Stimulated activated CD4-positive, alpha-beta T cell treated with anti-CD3 and anti-CD28 coated beads, Interleukin-1b, Interleukin-23, amount 100 ng/mL, for 1 hour (primary cell): ENCODE data around the gene OTOGL.
"Not testable (repeated sequence)": the region's sequence is repeated elsewhere in the genome, so short reads cannot be mapped to it uniquely, and the experiment has no call there.

ENCODE experiments used
- DNase-seq, 2 donors: peaks; one replicate each; pipeline ENCODE4 v3.0.0-alpha.2; 2020; ENCODE audit warnings: low read depth in 2 of 2

Gene OTOGL

DNA sequence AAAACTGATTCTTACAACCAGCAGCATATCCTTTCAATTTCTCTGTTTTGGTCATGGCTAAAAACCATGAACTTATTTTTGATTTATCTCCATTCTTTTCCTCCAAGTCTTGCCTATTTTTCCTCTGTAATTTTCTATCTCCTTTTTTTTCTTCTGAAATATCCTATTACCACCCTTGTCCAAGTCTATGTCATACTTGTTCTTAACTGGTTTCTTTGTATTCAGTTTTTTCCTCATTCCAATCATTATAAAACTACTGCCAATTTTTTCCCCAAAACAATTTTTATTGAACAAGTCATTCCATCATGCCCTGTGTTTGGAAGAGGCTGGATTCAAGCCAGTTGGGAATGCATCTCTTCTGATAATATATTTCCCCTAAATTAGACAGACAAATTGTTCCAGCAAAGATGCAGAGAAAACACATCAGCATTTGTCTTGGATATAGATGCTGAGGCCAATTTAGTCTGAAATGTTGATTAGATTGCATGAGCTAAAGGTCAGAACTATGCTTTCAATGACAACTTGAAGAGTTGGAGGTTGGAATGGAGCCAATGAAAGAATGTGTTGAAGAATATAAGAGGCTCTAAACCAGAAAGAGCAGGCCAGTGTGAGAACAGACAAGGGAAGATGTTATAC is 30.7 kb downstream of the OTOGL start:
- no peak for DNase-seq

DNA sequence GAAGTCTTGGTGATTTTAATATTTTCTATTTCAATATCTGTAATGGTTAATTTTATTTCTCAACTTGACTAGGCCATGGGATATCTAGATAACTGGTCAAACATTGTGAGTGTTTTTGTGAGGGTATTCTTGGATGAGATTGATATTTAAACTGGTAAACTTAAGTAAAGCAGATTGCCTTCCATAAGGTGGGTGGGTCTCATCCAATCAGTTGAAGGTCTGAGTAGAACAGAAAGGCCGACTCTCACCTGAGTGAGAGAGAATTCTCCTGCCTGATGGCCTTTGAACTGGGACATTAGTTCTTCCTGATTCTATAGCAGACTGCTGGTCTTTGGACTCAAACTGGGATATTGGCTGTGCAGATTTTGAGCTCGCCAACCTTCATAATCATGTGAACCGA is 36.3 kb downstream of the OTOGL start:
- DNase-seq = no peak

DNA sequence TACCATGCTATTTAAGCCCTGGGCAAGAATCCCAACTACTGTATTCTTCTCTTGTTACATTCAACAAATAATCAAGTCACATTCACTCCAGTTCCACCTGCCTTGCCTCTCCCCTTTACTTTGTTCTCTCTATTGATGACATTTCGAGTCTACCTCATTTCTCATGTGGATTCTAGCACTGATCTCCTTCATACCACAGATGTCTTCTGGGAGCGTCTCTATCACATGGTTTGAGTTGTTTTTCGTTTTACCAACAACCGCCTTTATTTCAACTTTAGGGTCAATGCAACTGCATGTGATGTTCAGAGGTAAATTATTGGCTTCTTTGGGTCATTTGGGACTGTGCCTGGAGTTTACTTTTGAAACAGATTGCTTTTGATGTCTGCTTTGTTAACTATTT is 40.7 kb downstream of the OTOGL start:
- no peak for DNase-seq

DNA sequence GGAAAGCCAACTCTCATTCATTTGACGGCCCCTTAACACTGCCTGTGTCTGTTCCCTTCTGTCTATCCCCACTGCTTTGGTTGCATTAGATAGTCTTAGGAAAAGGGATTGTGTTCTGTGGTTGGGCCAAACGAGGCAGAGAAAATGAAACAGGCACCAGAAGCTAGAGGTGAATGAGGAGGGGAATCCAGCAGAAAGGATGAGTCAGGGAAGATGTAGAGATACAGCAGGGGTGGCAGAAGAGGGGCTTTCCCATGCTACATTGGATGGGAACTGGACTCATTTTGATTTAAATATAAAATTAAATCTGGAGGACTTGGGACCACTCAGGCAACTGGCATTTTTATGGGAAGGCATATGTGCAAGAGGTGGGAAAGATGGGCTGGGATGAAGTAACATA is 43.3 kb downstream of the OTOGL start:
- no peak for DNase-seq

DNA sequence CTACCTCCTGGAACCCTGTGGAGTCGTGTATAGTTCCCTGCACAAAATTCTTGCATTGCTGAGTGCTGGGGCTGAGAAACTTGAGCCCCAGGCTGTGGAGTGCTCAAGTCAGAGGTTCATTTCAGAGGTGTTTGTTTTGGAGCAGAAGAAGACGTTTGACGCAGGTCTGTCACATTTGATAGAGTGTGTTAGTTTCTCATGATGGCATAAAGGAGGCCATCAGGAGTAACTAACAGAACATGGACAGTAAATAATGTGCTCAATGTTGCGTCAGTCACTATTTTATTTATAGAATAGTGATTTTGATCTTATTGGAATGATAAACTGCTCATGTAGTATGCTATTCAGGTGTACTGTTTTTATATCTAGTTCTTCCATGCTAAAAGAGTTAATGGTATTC is 44.2 kb downstream of the OTOGL start:
- DNase-seq = no peak

DNA sequence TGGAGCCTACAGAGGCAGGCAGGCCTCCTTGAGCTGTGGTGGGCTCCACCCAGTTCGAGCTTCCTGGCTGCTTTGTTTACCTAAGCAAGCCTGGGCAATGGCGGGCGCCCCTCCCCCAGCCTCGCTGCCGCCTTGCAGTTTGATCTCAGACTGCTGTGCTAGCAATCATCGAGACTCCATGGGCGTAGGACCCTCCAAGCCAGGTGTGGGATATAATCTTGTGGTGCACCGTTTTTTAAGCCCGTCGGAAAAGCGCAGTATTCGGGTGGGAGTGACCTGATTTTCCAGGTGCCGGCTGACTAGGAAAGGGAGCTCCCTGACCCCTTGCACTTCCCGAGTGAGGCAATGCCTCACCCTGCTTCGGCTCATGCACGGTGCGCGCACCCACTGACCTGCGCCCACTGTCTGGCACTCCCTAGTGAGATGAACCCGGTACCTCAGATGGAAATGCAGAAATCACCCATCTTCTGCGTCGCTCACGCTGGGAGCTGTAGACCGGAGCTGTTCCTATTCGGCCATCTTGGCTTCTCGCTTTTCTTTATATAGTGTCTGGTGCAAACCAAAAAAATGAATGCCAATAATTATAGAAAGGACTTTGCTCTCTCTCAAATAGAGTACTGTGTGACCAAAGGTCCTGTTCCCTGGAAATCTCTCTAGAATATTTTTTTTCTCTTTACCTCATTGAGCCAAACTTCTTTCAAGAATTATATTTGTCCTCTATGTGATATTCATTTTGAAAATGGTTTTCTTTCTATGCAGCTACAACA is 50.4 kb downstream of the OTOGL start:
- not testable (repeated sequence) for DNase-seq

DNA sequence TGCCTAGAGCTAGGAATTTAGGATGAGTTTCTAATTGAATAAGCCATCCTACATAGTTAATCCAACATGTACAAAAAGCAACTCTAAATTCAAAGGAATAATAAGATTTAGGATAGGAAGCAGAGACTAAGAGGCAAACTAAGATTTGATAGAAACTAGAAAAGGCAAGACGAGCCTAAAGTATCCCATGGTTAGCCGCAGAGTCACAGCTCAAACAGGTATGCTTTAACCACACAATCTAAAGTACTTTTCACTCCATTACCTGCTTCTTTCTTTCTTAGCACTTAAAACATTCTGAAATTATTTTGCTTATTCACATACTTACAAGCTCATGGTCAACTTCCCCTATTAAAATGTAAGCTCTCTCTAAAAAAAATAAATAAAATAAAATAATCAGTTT is 51.8 kb downstream of the OTOGL start:
- no peak for DNase-seq

DNA sequence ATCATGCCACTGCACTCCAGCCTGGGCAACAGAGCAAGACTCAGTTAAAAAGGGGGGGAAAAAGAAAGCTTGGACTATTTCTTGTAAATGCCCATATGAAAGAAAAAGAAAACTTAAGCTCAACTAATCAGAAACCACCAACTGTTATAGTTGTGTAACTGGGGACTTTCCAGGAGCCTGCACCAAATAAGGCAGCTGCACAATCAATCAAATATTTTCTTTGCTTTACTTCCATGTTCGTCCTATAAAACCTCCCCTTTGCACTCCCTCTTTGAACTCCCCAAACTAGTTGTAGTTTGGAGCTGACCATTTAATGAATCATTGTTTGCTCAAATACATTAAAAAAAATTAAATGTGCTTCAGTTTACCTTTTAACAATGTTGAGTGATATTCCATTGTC is 54.9 kb downstream of the OTOGL start:
- DNase-seq = no peak

DNA sequence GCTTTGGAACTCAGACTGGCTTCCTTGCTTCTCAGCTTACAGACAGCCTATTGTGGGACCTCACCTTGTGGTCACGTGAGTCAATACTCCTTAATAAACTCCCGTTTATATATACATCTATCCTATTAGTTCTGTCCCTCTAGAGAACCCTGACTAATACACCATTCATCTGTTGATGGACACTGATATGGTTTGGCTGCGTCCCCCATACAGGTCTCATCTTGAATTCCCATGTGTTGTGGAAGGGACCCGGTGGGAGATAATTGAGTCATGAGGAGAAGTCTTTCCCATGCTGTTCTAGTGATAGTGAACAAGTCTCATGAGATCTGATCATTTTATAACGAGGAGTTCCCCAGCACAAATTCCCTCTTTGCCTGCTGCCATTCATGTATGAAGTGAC is 57.0 kb downstream of the OTOGL start:
- no peak for DNase-seq

DNA sequence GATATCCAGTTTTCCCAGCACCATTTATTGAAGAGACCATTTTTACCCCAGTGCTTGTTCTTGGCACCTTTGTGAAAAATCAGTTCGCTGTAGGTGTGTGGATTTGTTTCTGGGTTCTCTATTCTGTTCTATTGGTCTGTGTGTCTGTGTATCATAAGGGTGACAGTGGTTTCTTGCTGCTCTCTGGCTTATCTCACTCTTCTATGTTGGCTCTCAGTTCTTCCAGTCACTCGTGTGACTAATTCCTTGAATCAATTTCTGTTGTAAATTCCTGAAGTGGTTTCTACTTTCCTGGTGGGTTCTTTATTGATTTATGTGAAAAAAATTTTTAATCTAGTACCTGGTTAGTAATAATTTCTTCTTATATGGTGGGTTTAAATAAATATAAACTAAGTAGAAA is 58.3 kb downstream of the OTOGL start:
- no peak for DNase-seq

DNA sequence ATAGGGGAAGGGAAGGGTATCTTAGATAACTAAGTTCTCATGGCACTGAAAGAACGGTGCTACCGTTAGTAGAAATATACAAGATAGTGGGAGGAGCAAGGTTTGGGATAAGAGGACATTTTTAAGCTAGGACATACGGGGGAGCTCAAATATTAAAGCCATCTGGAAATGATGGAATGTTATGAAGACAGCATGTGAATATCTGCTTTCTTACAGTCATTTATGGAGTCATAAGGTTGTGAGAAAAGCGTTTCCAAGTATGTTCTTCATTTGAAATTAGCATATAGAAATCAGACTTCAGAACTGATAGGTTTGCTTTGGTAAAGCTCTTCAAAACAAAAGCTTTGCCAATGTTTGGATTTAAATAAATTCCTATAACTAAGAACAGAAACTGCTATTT is 62.3 kb downstream of the OTOGL start:
- DNase-seq = no peak

DNA sequence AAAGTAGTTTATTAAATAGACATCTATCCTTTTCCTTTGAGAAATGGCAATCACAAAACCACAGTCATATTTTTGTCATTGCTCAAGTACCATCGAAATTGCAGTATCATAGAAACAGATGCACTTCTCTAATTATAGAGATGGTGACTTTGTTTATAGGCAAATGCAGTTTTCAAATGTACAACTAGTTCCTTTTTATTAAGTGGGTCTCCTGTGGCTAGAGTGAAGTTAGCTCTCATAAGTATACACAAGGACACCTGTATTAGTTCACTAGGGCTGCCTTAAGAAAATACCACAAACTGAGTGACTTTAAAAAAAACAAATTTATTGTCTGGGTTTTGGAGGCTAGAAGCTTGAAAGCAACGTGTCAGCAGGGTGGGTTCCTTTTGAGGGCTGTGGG is 62.8 kb downstream of the OTOGL start:
- DNase-seq = no peak

DNA sequence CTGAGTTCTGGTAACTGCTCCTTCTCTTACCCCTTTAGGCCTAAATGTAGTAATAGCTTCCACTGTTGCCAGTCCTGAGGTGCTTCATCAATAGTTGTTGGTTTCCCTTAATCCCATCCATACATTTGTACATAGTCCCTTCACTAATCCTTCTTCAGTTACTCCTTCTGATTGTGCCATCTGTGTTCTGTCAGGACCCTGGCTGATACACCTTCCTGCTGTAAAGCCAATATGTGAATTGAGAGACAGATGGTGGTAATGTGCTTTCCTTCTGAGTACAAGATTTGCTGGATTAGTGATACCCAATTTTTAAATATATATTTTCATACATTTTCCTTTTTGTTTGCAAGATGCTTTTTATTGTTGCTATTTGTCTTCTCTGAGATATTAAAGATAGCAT is 66.4 kb downstream of the OTOGL start:
- DNase-seq = no peak

DNA sequence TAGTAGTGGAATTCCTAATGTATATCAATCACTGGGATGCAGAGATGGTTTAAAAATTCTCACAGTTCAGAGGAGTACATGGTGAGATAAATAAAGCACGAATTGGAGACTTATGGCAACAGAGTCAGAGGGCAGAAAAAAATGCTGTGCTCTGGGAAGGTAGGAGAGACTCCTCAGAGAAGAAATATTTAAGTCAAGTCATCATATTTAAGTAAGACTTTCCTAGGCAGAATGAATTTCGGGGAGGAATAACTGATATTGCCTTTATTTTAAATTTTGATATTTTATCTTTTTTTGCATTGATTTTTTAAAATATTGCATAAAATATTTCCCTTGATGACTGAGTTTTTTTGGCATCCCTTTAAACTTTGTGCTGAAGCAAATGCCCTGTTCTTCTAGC is 67.4 kb downstream of the OTOGL start:
- DNase-seq = no peak

DNA sequence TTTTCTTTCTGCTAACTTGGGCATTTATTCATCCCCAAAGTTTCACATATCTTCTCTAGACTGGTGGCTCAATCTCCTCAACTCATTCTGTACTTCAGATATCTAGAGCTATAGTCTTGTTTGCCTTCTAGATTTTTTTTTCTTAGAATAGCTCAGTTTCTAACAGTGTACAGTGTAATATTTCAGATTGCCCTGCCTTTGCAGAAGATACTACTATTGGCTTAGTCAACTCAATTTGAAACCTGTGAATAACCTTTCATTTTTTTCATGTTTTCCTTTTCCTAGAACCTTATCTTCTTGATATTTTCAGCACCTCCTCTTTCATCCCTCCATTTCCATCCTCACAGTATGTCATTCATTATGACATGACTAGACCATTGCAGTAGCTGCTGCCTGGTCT is 69.6 kb downstream of the OTOGL start:
- DNase-seq = no peak

DNA sequence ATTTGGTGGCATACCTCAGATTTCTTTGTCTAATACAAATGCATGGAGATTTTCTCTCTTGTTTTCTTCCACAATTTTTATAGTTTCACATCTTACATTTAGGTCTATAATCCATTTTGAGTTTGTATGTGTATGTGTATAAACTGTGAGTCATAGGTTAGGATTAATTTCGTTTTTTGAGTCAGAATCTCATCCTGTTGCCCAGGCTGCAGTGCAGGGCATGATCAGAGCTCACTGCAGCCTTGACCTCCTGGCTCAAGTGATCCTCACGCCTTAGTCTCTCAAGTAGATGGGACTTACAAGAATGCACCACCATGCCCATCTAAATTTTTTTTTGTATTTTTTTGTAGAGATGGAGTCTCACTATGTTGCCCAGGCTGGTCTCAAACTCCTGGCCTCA is 71.6 kb downstream of the OTOGL start:
- no peak for DNase-seq

DNA sequence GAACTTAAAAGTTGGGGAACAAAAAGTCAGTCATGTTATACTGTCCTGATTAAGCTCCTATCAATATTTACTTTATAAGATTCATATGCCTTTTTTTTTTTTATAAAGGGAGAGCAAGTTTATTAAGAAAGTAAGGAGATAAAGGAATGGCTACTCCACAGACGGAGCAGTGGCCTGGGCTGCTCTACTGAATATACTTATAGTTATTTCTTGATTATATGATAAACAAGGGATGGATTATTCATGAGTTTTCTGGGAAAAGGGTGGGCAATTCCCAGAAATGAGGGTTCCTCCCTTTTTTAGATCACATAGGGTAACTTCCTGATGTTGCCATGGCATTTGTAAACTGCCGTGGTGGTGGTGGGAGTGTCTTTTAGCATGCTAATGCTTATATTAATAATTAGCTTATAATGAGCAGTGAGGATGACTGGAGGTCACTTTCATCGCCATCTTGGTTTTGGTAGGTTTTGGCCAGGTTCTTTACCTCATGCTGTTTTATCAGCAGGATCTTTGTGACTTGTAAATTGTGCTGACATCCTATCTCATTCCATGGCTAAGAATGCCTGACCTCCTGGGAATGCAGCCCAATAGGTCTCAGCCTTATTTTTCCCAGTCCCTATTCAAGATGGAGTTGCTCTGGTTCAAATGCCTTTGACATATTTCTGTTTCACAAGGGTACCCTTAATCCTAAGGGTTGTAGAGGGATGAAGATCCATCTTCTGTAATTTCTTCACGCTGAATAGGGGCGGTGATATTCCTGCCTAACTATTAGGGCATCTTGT is 73.9 kb downstream of the OTOGL start:
- no peak for DNase-seq

DNA sequence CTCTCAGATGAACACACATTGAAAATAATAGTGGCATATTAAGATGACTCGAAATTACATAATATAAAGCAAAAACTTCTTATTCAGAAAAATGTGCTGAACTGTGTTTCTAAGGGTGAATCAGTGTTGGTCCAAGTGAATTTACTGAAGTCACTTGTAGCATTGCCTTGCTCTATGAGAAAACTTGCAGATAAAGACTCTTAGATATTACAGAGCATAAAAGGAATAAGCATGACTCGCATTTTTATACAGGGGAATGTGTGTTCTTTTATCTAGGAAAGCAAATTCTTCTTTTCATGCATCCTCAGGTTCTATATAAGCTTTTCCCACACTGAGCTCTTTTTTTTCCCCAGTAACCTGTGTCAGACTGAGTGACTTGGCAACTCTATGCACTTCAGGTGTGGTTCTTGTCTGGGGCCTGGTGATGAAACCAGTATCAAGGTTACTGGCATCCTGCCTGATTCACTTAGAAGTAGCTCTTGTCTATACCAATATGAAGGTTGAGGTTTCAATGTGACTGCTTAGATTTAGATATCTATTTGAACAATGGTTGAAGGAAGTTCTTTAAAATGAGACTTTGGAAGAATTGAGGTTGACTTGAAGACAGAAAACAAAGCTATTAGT is 76.1 kb downstream of the OTOGL start:
- DNase-seq = no peak

DNA sequence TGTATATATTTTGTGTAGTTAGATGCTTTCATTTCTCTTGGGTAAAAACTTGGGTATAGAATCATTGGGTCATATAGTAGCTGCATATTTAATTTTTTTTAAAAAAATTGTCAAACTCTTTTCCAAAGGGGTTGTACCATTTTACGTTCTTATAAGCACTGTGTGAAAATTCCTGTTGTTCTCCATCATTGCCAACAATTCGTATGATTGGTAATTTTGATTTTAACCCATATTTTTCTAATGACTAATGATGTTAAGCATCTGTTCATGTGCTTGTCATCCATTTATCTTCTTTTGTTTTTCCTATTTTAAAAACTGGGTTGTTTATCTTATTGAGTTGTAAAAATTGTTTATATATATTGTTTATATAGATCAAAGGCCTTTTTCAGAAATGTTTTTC is 77.4 kb downstream of the OTOGL start:
- DNase-seq = no peak

DNA sequence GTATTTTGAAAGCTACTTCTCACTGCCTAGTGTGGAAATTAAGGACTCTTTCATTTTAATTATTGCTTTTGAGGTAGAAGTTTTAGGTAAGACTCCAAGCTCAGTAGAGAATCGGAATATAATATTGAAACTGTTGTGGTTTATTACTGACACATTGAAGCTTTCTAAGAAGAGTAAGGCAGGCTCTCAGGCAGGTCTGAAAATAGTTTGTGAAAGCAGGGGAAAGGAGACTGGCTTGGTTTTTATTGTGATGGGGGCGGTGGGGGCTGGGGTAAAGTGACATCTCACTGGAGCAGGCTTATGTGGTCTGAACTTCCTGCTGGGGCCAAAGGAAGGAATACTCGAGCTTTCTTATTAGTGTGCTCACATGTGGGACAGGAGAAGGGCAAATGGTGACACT is 79.5 kb downstream of the OTOGL start:
- DNase-seq = no peak

DNA sequence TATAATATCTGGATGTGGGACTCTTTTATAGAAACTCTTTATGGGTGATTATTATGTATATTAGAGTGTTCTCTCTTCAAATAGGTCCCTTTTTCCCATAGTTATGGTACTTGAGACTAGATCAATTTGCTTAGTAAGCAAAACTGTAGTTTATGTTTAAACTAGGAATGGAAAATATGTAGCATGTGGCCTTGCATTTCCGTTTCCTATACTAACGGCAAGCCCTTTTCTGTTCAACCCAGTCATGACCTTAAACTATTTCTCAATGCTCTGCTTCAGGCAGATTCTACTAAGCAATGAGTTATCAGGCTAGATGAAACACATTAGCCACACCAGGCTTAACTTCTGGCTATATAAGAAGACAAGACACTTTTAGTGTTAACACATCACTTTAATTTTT is 84.6 kb downstream of the OTOGL start:
- DNase-seq = no peak

DNA sequence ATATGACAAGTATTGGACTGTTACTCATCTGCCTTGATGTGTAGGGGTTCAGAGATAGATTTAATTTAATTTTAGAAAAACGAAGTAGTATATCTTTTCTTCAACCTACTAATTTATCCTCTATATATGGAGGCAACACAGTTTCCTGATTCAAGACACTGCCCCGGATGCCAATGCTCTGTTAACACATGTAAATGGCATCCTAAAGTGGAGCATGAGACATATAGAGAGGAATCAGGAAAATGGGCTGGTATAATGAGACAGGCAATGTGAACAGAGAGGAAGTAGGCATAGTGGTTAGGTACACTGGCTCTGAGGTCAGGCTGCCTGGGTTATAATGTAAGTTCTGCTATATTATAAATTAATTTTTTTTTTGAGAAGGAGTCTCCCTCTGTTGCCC is 85.6 kb downstream of the OTOGL start:
- no peak for DNase-seq
